MM.1S (cell line): Measurements from ENCODE around the gene TMEM168.

Experiments used
- EZH2 ChIP-seq: fragments of 300-600 bp; sonication (generic); optimal IDR thresholded peaks from 2 replicates; pipeline ENCODE3; 2017; ENCODE audit warnings: low read depth, mild to moderate bottlenecking, antibody characterized with exemption, low read length, mixed read lengths
- TF ChIP-seq, protein P1 (sequence below): fragments of 300-600 bp; sonication (generic); IDR thresholded peaks from 2 replicates; pipeline ENCODE4 v1.5.1; 2016; ENCODE audit warnings: antibody characterized with exemption, low read length, mixed read lengths

DNA sequence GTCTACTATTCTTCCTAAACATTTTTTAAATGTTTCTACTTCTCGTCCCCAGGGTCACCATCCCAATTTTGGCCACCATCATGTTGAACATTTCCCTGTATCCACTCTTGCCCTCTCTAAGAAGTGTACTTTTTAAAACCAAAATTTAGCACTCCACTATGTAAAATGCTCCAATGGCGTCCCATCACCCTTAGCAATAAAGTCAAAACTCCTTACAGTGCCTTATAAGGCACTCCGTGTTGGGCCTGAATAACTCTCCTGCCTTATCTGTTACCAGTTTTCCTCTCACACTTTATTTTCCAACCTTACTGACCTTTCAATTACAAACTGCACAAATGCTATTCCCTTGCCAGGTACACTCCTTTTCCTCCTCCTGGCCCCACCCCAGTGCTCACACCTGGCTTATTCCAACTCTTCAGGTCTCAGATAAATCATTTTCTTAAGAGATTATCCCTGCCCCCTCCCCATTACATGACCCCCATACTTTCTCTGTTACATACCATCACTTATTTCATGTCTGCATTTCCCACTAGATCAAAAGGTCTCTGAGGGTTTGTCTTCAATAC lies 1.3 kb downstream of the TMEM168 start:
- TF ChIP-seq, protein P1, sequence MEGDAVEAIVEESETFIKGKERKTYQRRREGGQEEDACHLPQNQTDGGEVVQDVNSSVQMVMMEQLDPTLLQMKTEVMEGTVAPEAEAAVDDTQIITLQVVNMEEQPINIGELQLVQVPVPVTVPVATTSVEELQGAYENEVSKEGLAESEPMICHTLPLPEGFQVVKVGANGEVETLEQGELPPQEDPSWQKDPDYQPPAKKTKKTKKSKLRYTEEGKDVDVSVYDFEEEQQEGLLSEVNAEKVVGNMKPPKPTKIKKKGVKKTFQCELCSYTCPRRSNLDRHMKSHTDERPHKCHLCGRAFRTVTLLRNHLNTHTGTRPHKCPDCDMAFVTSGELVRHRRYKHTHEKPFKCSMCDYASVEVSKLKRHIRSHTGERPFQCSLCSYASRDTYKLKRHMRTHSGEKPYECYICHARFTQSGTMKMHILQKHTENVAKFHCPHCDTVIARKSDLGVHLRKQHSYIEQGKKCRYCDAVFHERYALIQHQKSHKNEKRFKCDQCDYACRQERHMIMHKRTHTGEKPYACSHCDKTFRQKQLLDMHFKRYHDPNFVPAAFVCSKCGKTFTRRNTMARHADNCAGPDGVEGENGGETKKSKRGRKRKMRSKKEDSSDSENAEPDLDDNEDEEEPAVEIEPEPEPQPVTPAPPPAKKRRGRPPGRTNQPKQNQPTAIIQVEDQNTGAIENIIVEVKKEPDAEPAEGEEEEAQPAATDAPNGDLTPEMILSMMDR: no peak
- TF ChIP-seq EZH2: no peak
